ENCODE data around the gene WRAP73.

- TF ChIP-seq, protein P1, sequence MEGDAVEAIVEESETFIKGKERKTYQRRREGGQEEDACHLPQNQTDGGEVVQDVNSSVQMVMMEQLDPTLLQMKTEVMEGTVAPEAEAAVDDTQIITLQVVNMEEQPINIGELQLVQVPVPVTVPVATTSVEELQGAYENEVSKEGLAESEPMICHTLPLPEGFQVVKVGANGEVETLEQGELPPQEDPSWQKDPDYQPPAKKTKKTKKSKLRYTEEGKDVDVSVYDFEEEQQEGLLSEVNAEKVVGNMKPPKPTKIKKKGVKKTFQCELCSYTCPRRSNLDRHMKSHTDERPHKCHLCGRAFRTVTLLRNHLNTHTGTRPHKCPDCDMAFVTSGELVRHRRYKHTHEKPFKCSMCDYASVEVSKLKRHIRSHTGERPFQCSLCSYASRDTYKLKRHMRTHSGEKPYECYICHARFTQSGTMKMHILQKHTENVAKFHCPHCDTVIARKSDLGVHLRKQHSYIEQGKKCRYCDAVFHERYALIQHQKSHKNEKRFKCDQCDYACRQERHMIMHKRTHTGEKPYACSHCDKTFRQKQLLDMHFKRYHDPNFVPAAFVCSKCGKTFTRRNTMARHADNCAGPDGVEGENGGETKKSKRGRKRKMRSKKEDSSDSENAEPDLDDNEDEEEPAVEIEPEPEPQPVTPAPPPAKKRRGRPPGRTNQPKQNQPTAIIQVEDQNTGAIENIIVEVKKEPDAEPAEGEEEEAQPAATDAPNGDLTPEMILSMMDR (IDR thresholded peaks at IDR 0.05), result no peak
- no peak for TF ChIP-seq POLR2A (IDR thresholded peaks at IDR 0.05)
These were observed 13.4 kb downstream of the WRAP73 start for GRCh38 chr1:3636531-3636930.
